Neural cell (in vitro differentiated cells): ENCODE results near the gene ATN1. TPM values are rescaled to one million over a fixed set of nuclear protein-coding genes. Genes with fewer than 3 reads are reported as not detected.

Experiments used
- H2AFZ ChIP-seq: fragments of 200-600, 300-800 bp; sonication (generic), shearing (Covaris generic); 2 replicates; pipeline ENCODE4 v1.6.0; 2014; ENCODE audit warnings: low read depth, mild to moderate bottlenecking, antibody characterized with exemption, low read length, moderate library complexity
- H3F3A ChIP-seq: fragments of 200-600 bp; shearing (Covaris generic); 2 replicates; pipeline ENCODE4 v1.6.1; 2016; ENCODE audit warnings: mild to moderate bottlenecking, moderate library complexity, mixed read lengths, antibody characterized with exemption, low read length; ENCODE audit not compliant: insufficient read depth, poor library complexity, severe bottlenecking
- H3K27ac ChIP-seq: fragments of 200-600, 300-800 bp; sonication (generic), shearing (Covaris generic); 2 replicates; pipeline ENCODE4 v1.5.1; 2014; ENCODE audit warnings: mild to moderate bottlenecking, low read length, moderate library complexity
- H3K27me3 ChIP-seq: fragments of 300-800, 200-600 bp; sonication (generic), shearing (Covaris generic); 2 replicates; pipeline ENCODE4 v1.6.0; 2014; ENCODE audit warnings: mild to moderate bottlenecking, low read depth, low read length, moderate library complexity; ENCODE audit not compliant: insufficient read depth
- H3K36me3 ChIP-seq: fragments of 300-800, 200-600 bp; sonication (generic), shearing (Covaris generic); 2 replicates; pipeline ENCODE4 v1.5.1; 2014; ENCODE audit warnings: mild to moderate bottlenecking, antibody characterized with exemption, low read length, moderate library complexity; ENCODE audit not compliant: insufficient read depth
- H3K4me2 ChIP-seq: fragments of 300-800, 200-600 bp; sonication (generic), shearing (Covaris generic); 2 replicates; pipeline ENCODE4 v1.6.0; 2014; ENCODE audit warnings: mild to moderate bottlenecking, low read length
- H3K4me3 ChIP-seq: fragments of 300-800, 200-600 bp; sonication (generic), shearing (Covaris generic); 2 replicates; pipeline ENCODE4 v1.5.1; 2014; ENCODE audit warnings: mild to moderate bottlenecking, low read length, moderate library complexity
- H3K79me2 ChIP-seq: fragments of 200-600 bp; shearing (Covaris generic); replicated peaks from 2 replicates; pipeline ENCODE4 v1.6.0; 2014; ENCODE audit warnings: mild to moderate bottlenecking, low read length, moderate library complexity; ENCODE audit not compliant: insufficient read depth
- H3K9ac ChIP-seq: fragments of 300-800, 200-600 bp; sonication (generic), shearing (Covaris generic); 2 replicates; pipeline ENCODE4 v1.6.1; 2016; ENCODE audit warnings: mild to moderate bottlenecking, low read length, mixed read lengths
- H3K9me2 ChIP-seq: fragments of 200-600 bp; shearing (Covaris generic); 2 replicates; pipeline ENCODE4 v1.6.1; 2016; ENCODE audit warnings: mild to moderate bottlenecking, low read length, mixed read lengths; ENCODE audit not compliant: insufficient read depth
- H3K9me3 ChIP-seq: fragments of 200-600, 300-800 bp; sonication (generic), shearing (Covaris generic); 2 replicates; pipeline ENCODE4 v1.6.1; 2016; ENCODE audit warnings: mild to moderate bottlenecking, mixed run types, low read length, moderate library complexity, mixed read lengths
- H4K20me1 ChIP-seq: fragments of 200-600 bp; shearing (Covaris generic); 2 replicates; pipeline ENCODE4 v1.6.1; 2016; ENCODE audit warnings: mild to moderate bottlenecking, mixed run types; ENCODE audit not compliant: insufficient read depth
- POLR2AphosphoS5 ChIP-seq: IDR thresholded peaks from 2 replicates; pipeline ENCODE4 v1.6.1; 2012
- TAF1 ChIP-seq: IDR thresholded peaks from 2 replicates; pipeline ENCODE4 v1.6.1; 2012; ENCODE audit warnings: low read depth
- polyA plus RNA-seq: library from polyadenylated mRNA; depleted of rRNA; stranded (reverse); fragments of >200 nt; gene quantifications from 2 replicates; pipeline ENCODE4 v1.2.3, GENCODE V29; 2014
- small RNA-seq, 3 experiments: library from RNA; depleted of rRNA; stranded (forward); fragments of <200 nt; gene quantifications; one replicate each; pipeline ENCODE3, GENCODE V24; 2012

Gene ATN1
- polyA plus RNA-seq, 1 donor from 2014 or later = 9.2 TPM

GRCh38 chr12:6987956-6988553 lies 60.3 kb downstream of the ATN1 start:
- no peak overlapping the region for H3K27ac ChIP-seq
- no peaks in the 10 kb centered on the region for H3F3A ChIP-seq
- H3K79me2 ChIP-seq = no peaks in the 10 kb centered on the region
- H3K9me2 ChIP-seq = no peaks in the 10 kb centered on the region
- no peaks in the 10 kb centered on the region for H3K9me3 ChIP-seq
- no peak overlapping the region for H3K4me3 ChIP-seq
- H4K20me1 ChIP-seq = no peaks in the 10 kb centered on the region
- no peak overlapping the region for H3K9ac ChIP-seq
- no peak overlapping the region for H2AFZ ChIP-seq
- TF ChIP-seq TAF1 = no peak
- TF ChIP-seq POLR2AphosphoS5 = no peak
- H3K4me2 ChIP-seq = no peak overlapping the region
- no peaks in the 10 kb centered on the region for H3K27me3 ChIP-seq
- H3K36me3 ChIP-seq = no peaks in the 10 kb centered on the region

Small RNAs within 50 kb of the gene (small RNA-seq; reads per million reads assigned to genes)
- gene MIR141 (1.5 to 6.0 (median 3.2) reads per million in 3 experiments), gene MIR200C (21.7 to 42.8 (median 31.2) reads per million in 3 experiments), gene RNU7-1 (0 reads per million in 3 experiments), gene SCARNA12 (0 to 2.2 (median 2.2) reads per million in 3 experiments)

Other genes with a start within 250 kb of the ATN1 start
- 25.8 and 30.2 TPM in 2 replicates for gene ZNF384, start 238.6 kb upstream of the ATN1 start, polyA plus RNA-seq
- gene PIANP, start 227.1 kb upstream of the ATN1 start, polyA plus RNA-seq = 2.1 and 4.4 TPM in 2 replicates
- gene COPS7A, start 203.9 kb upstream of the ATN1 start, polyA plus RNA-seq = 45.8 and 50.2 TPM in 2 replicates
- 134 and 176 TPM in 2 replicates for gene MLF2, start 174.8 kb upstream of the ATN1 start, polyA plus RNA-seq
- gene PTMS, start 161.6 kb upstream of the ATN1 start, polyA plus RNA-seq = 504 and 557 TPM in 2 replicates
- gene LAG3, start 155.4 kb upstream of the ATN1 start, polyA plus RNA-seq = 1.4 and 2.0 TPM in 2 replicates
- gene CD4, start 138.4 kb upstream of the ATN1 start, polyA plus RNA-seq = not detected in 2 replicates
- gene GPR162, start 106.1 kb upstream of the ATN1 start, polyA plus RNA-seq = 82.8 and 117 TPM in 2 replicates
- gene P3H3, start 99.6 kb upstream of the ATN1 start, polyA plus RNA-seq = 58.9 and 66.1 TPM in 2 replicates
- gene GNB3, start 87.0 kb upstream of the ATN1 start, polyA plus RNA-seq = 18.8 and 19.0 TPM in 2 replicates
- 4.1 and 7.3 TPM in 2 replicates for gene CDCA3, start 76.7 kb upstream of the ATN1 start, polyA plus RNA-seq
- gene USP5, start 75.8 kb upstream of the ATN1 start, polyA plus RNA-seq = 120 and 130 TPM in 2 replicates
- 288 and 292 TPM in 2 replicates for gene TPI1, start 60.4 kb upstream of the ATN1 start, polyA plus RNA-seq
- gene SPSB2, start 54.7 kb upstream of the ATN1 start, polyA plus RNA-seq = 12.8 and 14.2 TPM in 2 replicates
- 13.6 and 20.5 TPM in 2 replicates for gene LRRC23, start 23.1 kb upstream of the ATN1 start, polyA plus RNA-seq
- 193 and 228 TPM in 2 replicates for gene ENO2, start 13.4 kb upstream of the ATN1 start, polyA plus RNA-seq
- gene RNU7-1, start 15.9 kb downstream of the ATN1 start, polyA plus RNA-seq = not detected in 2 replicates
- gene C12orf57, start 16.1 kb downstream of the ATN1 start, polyA plus RNA-seq = 477 and 500 TPM in 2 replicates
- not detected in 2 replicates for gene PTPN6, start 23.4 kb downstream of the ATN1 start, polyA plus RNA-seq
- gene PHB2, start 42.7 kb downstream of the ATN1 start, polyA plus RNA-seq = 210 and 230 TPM in 2 replicates
- 27.3 and 33.2 TPM in 2 replicates for gene EMG1, start 43.0 kb downstream of the ATN1 start, polyA plus RNA-seq
- gene LPCAT3, start 90.5 kb downstream of the ATN1 start, polyA plus RNA-seq = 10.8 and 14.4 TPM in 2 replicates
- gene C1S, start 132.8 kb downstream of the ATN1 start, polyA plus RNA-seq = 4.9 and 12.6 TPM in 2 replicates
- gene C1R, start 164.5 kb downstream of the ATN1 start, polyA plus RNA-seq = 1.7 and 1.9 TPM in 2 replicates
- gene C1RL, start 181.3 kb downstream of the ATN1 start, polyA plus RNA-seq = 2.1 and 2.8 TPM in 2 replicates
- 1.9 TPM in 1 of 2 replicates, not detected in the other for gene RBP5, start 200.9 kb downstream of the ATN1 start, polyA plus RNA-seq
- gene CLSTN3, start 202.4 kb downstream of the ATN1 start, polyA plus RNA-seq = 55.6 and 61.0 TPM in 2 replicates